GM15510 (cell line): ENCODE results near the gene TMEM62.

Experiments used
- POLR2A ChIP-seq: IDR thresholded peaks from 3 replicates; pipeline ENCODE4 v1.6.1; 2011; ENCODE audit warnings: borderline replicate concordance; ENCODE audit not compliant: insufficient read length; ENCODE audit errors: extremely low read depth

The TMEM62 gene

DNA sequence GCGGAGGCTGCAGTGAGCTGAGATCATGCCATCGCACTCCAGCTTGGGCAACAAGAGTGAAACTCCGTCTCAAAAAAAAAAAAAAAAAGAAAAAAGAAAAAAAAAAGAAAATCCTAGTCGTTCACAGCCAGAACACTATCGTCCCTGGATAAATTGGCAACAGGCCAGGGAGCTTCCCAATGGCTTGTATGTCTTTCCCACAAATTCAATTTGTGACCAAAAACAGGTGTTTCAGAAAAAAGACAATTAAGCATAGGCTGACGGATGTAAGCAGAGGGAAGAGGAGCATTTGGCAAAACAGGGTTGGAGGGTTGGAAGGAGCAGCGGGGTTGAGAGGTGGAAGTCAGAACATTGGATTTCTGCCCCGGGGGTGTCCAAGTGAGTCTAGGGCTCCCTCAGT, 78.9 kb downstream of the TMEM62 start:
- TF ChIP-seq POLR2A = no peak

GRCh38 chr15:43212951-43213350, 79.6 kb downstream of the TMEM62 start:
- TF ChIP-seq POLR2A = no peak

DNA sequence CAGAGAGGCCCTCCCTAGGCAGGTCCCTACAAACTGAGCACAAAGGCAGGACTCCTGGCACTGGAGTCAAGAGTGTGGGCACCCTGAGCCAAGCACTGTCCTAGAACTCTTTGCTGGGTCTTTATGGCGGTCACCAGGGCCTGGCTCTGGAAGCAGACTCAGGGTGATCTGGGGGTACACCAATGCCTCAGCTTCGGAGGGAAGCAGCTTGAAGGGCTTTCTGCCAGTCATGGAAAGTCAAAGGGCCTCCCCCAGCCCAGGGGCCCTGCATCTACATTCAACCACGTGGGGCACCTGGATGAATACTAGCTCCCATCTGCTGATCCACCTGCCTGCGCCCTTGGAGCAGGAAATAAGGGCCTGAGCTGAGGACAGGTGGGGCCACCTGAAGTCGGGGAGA, 80.1 kb downstream of the TMEM62 start:
- TF ChIP-seq POLR2A = no peak

DNA sequence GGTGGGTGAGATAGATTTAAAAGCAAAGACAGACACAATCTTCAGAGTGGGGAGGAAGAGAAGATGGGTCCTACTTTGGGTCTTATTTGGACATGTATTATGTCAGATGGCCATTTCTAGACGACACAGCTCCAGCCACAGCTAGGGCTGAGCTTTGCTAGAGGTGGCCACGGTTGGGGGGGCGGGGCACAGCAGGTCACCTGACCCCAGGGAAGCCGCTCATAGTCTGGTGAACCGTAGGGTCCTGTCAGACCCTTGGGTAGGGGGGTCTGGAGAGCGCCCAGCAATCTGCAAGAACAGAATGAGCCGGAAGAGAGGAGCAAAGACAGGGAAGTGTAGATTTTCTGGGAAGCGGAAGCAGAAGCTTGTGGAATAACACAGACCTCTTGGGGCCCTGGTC, 80.8 kb downstream of the TMEM62 start:
- TF ChIP-seq POLR2A = no peak

DNA sequence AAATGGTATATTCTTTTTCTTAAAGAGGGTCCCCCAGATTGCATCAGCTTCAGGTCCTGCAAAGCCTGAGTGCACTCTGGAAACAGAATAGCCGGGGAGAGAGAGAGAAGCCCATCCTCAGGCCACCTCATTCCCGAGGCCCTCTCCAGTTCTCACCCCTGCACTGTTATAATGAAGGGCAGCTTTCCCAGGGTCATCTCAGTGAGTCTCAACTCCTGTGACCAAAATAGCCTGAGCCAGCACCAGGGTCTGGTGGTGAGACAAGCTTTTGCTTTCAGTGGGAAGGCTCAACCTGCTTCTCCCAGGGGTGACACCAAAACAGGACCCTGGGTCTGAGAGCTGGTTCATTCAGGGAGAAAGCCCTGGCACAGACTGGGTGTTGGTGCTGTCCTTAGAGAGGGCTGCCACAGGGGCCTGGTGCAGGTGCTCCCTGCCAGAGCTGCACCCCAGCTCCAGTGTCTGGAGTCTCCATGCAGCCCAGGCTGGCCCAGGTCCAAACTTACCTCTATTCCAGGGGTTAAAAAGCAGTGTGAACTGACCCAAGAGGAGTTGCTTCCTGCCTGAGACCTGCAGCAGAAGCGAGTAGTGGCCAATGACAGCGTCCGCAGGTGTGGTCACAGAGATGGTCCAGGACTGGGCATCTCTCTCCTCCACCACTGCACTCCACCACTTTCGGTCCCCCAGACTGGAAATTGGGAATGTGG, 81.4 kb downstream of the TMEM62 start:
- TF ChIP-seq POLR2A = no peak

DNA sequence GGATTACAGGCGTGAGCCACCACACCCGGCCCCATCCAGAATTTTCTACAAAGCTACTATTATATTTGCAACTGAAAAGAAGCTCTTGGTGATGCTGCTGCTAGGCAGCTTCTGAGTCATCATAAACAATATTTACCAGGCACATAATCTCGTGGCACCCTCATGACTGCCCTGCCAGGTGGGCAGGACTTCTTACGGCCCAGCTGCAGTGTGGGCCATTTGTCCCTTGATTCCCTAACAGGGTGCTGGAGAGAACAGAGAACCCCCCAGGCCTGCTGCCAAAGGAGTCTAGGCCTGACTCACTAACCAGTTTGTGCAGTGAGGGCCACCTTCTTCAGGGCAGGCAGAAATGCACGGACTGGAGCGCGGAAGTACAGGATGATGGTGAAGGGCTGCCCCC, 82.6 kb downstream of the TMEM62 start:
- no peak for TF ChIP-seq POLR2A

GRCh38 chr15:43218908-43219706, 85.7 kb downstream of the TMEM62 start:
- TF ChIP-seq POLR2A = no peak

DNA sequence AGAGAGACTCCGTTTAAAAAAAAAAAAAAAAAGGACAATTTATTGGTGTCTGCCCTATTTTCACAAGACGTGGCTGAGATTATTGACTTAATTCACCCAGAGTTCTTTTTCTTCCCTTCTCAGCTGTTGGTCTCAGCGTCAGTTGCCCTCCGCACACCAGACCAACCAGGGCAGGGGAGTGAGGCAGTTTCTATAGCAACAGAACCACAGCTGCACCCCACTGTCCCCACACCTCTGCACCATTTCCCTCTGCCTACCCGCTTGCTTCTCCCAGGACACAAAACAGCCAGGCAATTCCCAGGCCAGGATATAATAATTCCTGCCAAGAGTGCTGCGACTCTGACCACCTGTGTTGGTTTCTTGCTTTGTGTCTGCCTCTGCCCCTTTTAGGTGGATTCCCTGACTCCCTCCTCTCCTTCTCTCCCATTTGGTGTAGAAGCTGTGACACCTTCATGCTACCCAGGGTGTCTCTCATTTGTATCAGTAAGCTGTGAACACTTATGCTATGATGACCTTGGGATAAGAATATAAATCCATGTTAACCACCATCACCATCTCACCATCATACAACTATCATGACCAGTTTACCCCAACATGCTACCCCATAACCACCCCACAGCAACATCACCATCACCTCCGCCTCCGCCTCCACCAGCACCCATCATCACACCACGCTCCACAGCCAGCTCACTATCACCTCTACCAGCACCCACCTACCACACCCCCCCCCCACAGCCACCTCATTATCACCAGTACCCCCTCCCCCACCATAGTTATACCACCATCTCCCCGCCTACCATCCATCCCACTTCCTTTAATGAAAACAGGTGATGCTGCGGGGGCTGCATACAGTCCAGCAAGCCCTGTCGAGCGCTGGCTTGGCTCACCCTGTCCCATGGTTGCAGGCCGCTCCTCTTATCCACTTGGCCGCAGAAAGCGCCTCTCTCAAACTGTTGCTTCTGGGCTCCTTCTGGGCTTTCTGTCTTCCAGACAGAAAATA, 86.8 kb downstream of the TMEM62 start:
- no peak for TF ChIP-seq POLR2A

- TF ChIP-seq POLR2A = no peak
Observed at GRCh38 chr15:43220991-43221403, 87.6 kb downstream of the TMEM62 start, which contains the start of gene EPB42. EPB42 (minus strand) TSS chr15:43221018; CDS start chr15:43220825, 193 bp downstream.

DNA sequence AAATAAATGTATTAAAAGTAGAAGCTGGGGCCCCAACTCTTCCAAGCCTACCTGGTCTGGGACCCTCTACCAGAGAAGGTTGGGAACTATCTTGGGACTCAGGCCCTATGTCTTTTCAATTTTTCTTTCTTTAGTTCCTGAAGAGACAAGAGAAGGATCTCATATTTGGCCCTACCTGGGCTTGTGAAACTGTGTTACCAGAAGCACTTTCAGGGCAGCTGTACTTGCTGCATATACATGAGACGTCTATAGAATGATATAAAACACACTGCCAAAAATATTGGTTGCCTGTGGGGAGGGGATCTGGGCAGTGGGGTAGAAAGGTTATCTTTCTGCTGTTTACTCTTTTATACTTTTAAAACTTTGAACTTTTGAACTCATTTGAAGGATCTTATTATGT, 88.0 kb downstream of the TMEM62 start:
- TF ChIP-seq POLR2A = no peak

GRCh38 chr15:43225201-43225949, 92.0 kb downstream of the TMEM62 start:
- no peak for TF ChIP-seq POLR2A

DNA sequence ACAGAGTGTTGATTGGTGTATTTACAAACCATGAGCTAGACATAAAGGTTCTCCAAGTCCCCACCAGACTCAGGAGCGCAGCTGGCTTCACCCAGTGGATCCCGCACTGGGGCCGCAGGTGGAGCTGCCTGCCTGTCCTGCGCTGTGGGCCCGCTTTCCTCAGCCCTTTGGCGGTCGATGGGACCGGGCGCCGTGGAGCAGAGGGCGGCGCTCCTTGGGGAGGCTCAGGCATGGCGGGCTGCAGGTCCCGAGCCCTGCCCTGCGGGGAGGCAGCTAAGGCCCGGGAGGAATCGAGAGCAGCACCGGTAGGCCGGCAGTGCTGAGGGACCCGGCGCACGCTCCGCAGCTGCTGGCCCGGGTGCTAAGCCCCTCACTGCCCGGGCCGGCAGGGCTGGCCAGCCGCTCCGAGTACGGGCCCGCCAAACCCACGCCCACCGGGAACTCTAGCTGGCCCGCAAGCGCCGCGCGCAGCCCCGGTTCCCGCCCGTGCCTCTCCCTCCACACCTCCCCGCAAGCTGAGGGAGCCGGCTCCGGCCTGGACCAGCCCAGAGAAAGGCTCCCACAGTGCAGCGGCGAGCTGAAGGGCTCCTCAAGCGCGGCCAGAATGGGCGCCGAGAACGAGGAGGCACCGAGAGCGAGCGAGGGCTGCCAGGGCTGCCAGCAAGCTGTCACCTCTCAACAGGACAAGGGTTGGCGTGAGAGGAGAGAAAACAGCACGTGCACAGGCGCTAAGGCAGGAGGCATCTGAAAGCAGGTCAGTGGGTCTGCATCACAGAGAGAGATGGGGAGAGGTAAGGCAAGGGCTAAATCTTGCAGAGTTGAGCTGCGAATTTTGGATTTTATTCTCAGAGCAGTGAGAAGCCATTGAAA, 93.3 kb downstream of the TMEM62 start:
- TF ChIP-seq POLR2A = no peak

DNA sequence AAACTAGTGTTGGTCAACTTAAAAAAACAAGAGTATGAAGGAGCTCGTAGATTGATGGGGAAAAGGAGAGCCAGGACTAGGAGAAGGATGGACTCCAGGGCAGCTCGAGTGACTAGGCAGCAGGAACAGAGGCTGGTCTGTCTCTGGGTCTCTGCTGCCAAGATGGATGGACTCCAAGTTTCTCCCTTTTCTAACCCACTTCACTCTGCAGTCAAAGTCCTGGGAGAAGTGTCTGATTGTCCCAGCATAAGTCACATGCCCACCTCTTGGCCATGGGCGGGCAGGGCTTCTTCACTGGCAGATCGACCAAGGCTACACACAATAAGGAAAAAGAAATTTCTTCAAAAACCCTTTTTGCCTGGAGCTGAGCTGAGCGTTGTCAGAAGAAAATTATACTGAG, 96.6 kb downstream of the TMEM62 start:
- TF ChIP-seq POLR2A = no peak
